Embryonic facial prominence (tissue), 1 donor: ENCODE measurements around the gene NUP37.

Experiments used
- DNase-seq: peaks from one replicate; pipeline ENCODE4 v3.0.0-alpha.2; 2016; ENCODE audit errors: extremely low spot score

The NUP37 gene

DNA sequence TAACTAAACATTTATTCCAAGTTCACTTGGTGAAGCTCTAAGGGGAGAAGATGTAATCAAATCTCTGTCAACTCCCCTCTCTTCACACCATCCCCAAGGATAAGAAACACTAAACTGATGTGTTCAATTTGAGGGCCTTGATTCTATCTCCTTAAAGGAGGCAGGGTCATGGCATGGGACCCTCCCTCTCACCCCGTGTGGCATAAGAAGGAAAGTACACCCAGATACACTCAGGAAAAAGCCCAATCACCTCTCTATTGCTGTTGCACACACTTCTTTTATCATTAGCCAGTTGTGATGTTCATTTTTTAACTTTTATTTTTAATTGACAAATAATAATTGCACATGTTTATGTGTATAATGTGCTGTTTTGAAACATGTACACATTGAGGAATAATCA, 93.2 kb downstream of the NUP37 start:
- DNase-seq: no peak

DNA sequence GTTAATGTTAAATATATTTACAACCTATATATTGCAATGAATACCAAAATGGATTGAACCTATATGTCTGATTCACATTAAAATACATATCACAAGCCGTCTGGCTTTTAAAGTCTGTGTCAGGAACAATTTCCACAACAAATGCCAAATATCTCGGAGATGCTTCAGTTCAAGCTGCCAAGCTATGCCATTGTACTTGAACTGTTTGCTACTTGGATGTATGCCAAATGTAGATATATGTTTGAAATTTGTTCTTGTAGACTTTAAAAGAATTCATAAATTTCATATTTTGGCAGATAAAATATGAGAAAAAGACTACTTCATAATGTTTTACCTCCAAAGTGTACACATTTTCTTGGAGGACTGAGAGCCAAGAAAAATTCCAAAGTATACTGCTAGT, 95.1 kb downstream of the NUP37 start:
- no peak for DNase-seq

DNA sequence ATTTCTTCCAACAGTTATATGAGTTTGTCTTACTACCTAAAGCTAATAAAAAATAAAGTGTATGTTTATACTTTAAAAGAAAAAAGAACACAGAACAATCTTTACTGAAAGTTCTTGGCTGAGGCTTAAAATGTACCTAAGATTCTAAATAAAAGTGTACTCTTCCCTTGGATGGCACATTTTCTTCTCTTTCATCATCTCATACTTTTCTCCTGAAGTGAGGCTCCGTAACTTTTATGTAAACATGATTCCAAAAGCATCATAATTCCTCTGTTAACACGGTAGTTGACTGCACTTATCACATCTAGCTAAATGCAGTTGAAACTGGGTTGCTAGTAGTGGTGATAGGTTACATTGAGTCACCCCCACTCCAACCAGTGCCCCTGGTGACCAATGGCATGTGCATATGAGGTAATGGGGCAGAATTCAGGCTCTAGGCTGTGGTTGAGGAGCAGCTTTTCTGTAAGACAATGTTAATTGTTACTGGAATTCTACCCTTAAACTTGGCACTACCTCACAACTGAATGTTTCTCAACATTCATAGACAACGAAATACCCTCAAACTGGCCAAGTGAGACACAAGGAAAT, 96.5 kb downstream of the NUP37 start:
- no peak for DNase-seq
